HEK293 (cell line): ENCODE results near the gene MUC13.
A peak's percentile ranks its signal among the peaks of the same experiment; 100 is the strongest.

ENCODE experiments used
- CTCF ChIA-PET: fragments of 350-600 bp; formaldehyde crosslinking; extraction: SDS; loops from one replicate; lab custom pipeline; 2021; ENCODE audit warnings: antibody characterized with exemption; lab: Yijun Ruan, JAX
- POLR2A ChIA-PET: fragments of 300-600 bp; formaldehyde crosslinking; extraction: SDS; loops from one replicate; lab custom pipeline; 2020; ENCODE audit warnings: antibody characterized with exemption, inconsistent platforms; lab: Yijun Ruan, JAX
- H3K27ac ChIP-seq: fragments of 200-500 bp; sonication (Bioruptor generic); 2 replicates; pipeline ENCODE4 v1.5.1; 2014; ENCODE audit warnings: low read depth, low read length, control low read depth, inconsistent platforms; ENCODE audit errors: extremely low read depth
- H3K36me3 ChIP-seq, 2 experiments: fragments of 200-500 bp in 1 of 2; sonication (Bioruptor generic) in 1 of 2; 1 replicate in 1 of 2; 2 replicates in 1 of 2; pipeline ENCODE4 v1.5.1; 2014 to 2017; ENCODE audit warnings: inconsistent platforms in 2 of 2, low read length in 2 of 2; ENCODE audit not compliant: control insufficient read depth in 2 of 2, insufficient read depth in 1 of 2
- H3K4me1 ChIP-seq: fragments of 200-500 bp; sonication (Bioruptor generic); 2 replicates; pipeline ENCODE4 v1.5.1; 2014; ENCODE audit warnings: mild to moderate bottlenecking, low read length, inconsistent platforms; ENCODE audit not compliant: control insufficient read depth, insufficient read depth
- H3K4me3 ChIP-seq: 2 replicates; pipeline ENCODE4 v1.5.1; 2011; ENCODE audit warnings: low read depth, mild to moderate bottlenecking, control low read depth, low read length, moderate library complexity
- H3K9me3 ChIP-seq: fragments of 200-500 bp; sonication (Bioruptor generic); 2 replicates; pipeline ENCODE4 v1.5.1; 2014; ENCODE audit warnings: low read depth, low read length, inconsistent platforms; ENCODE audit not compliant: control insufficient read depth, insufficient read depth
- EGR2 ChIP-seq: fragments of 450-650 bp; formaldehyde crosslinking; IDR thresholded peaks from 2 replicates; pipeline ENCODE4 v1.5.1; 2016; ENCODE audit warnings: low read depth, missing biosample characterization, missing genetic modification characterization
- GLIS1 ChIP-seq: fragments of 450-650 bp; formaldehyde crosslinking; IDR thresholded peaks from 2 replicates; pipeline ENCODE4 v1.5.1; 2016; ENCODE audit warnings: missing biosample characterization, missing genetic modification characterization
- GLIS2 ChIP-seq: fragments of 450-650 bp; formaldehyde crosslinking; IDR thresholded peaks from 2 replicates; pipeline ENCODE4 v1.5.1; 2016; ENCODE audit warnings: missing biosample characterization, missing genetic modification characterization
- KLF1 ChIP-seq: fragments of 450-650 bp; formaldehyde crosslinking; IDR thresholded peaks from 2 replicates; pipeline ENCODE4 v1.5.1; 2016; ENCODE audit warnings: missing biosample characterization, missing genetic modification characterization
- KLF8 ChIP-seq: fragments of 450-650 bp; formaldehyde crosslinking; IDR thresholded peaks from 2 replicates; pipeline ENCODE4 v1.5.1; 2016; ENCODE audit warnings: missing biosample characterization, missing genetic modification characterization
- SP2 ChIP-seq: fragments of 450-650 bp; formaldehyde crosslinking; IDR thresholded peaks from 2 replicates; pipeline ENCODE4 v1.5.1; 2016; ENCODE audit warnings: missing biosample characterization, missing genetic modification characterization
- SP3 ChIP-seq: fragments of 450-650 bp; formaldehyde crosslinking; IDR thresholded peaks from 2 replicates; pipeline ENCODE4 v1.5.1; 2016; ENCODE audit warnings: missing biosample characterization, missing genetic modification characterization
- YY1 ChIP-seq: fragments of 450-650 bp; formaldehyde crosslinking; IDR thresholded peaks from 2 replicates; pipeline ENCODE4 v1.5.1; 2018; ENCODE audit warnings: missing biosample characterization, missing genetic modification characterization
- ZBTB20 ChIP-seq: fragments of 450-650 bp; formaldehyde crosslinking; IDR thresholded peaks from 2 replicates; pipeline ENCODE4 v1.5.1; 2016; ENCODE audit warnings: missing biosample characterization, missing genetic modification characterization
- ZBTB26 ChIP-seq: fragments of 450-650 bp; formaldehyde crosslinking; optimal IDR thresholded peaks from 2 replicates; pipeline ENCODE3; 2016; ENCODE audit warnings: missing biosample characterization, mild to moderate bottlenecking, missing genetic modification characterization
- ZBTB6 ChIP-seq: fragments of 450-650 bp; formaldehyde crosslinking; IDR thresholded peaks from 2 replicates; pipeline ENCODE4 v1.5.1; 2017; ENCODE audit warnings: missing biosample characterization, missing genetic modification characterization
- ZBTB8A ChIP-seq: fragments of 450-650 bp; formaldehyde crosslinking; IDR thresholded peaks from 2 replicates; pipeline ENCODE4 v1.5.1; 2016; ENCODE audit warnings: missing biosample characterization, missing genetic modification characterization
- ZFHX2 ChIP-seq: fragments of 450-650 bp; formaldehyde crosslinking; conservative IDR thresholded peaks from 2 replicates; pipeline ENCODE4 v1.5.1; 2016; ENCODE audit warnings: missing biosample characterization, missing genetic modification characterization
- ZIC2 ChIP-seq: fragments of 450-650 bp; formaldehyde crosslinking; IDR thresholded peaks from 2 replicates; pipeline ENCODE4 v1.5.1; 2016; ENCODE audit warnings: missing biosample characterization, missing genetic modification characterization
- ZNF239 ChIP-seq: fragments of 450-650 bp; formaldehyde crosslinking; IDR thresholded peaks from 2 replicates; pipeline ENCODE4 v1.5.1; 2016; ENCODE audit warnings: missing biosample characterization, missing genetic modification characterization
- ZNF335 ChIP-seq: fragments of 450-650 bp; formaldehyde crosslinking; conservative IDR thresholded peaks from 2 replicates; pipeline ENCODE4 v1.5.1; 2016; ENCODE audit warnings: missing biosample characterization, missing genetic modification characterization
- ZNF341 ChIP-seq: fragments of 450-650 bp; formaldehyde crosslinking; IDR thresholded peaks from 2 replicates; pipeline ENCODE4; 2016; ENCODE audit warnings: low read depth, missing biosample characterization, missing genetic modification characterization
- ZNF48 ChIP-seq: fragments of 450-650 bp; formaldehyde crosslinking; IDR thresholded peaks from 2 replicates; pipeline ENCODE4 v1.5.1; 2016; ENCODE audit warnings: missing biosample characterization, missing genetic modification characterization
- ZNF561 ChIP-seq: fragments of 450-650 bp; IDR thresholded peaks from 2 replicates; pipeline ENCODE4 v1.5.1; 2018; ENCODE audit warnings: missing biosample characterization, missing genetic modification characterization, borderline replicate concordance
- ZNF600 ChIP-seq: fragments of 450-650 bp; formaldehyde crosslinking; IDR thresholded peaks from 2 replicates; pipeline ENCODE4 v1.5.1; 2016; ENCODE audit warnings: missing biosample characterization, missing genetic modification characterization
- ZNF777 ChIP-seq: fragments of 450-650 bp; formaldehyde crosslinking; IDR thresholded peaks from 2 replicates; pipeline ENCODE4 v1.5.1; 2017; ENCODE audit warnings: missing biosample characterization, missing genetic modification characterization, borderline replicate concordance
- ZNF785 ChIP-seq: fragments of 450-650 bp; formaldehyde crosslinking; IDR thresholded peaks from 2 replicates; pipeline ENCODE4 v1.5.1; 2016; ENCODE audit warnings: missing biosample characterization, missing genetic modification characterization
- ZNF791 ChIP-seq: fragments of 450-650 bp; formaldehyde crosslinking; IDR thresholded peaks from 2 replicates; pipeline ENCODE4 v1.5.1; 2016; ENCODE audit warnings: missing biosample characterization, missing genetic modification characterization
- TF ChIP-seq, protein P1 (sequence below): fragments of 450-650 bp; formaldehyde crosslinking; IDR thresholded peaks from 2 replicates; pipeline ENCODE4 v1.5.1; 2016; ENCODE audit warnings: missing biosample characterization, missing genetic modification characterization
- TF ChIP-seq, protein P2 (sequence below): fragments of 450-650 bp; formaldehyde crosslinking; IDR thresholded peaks from 2 replicates; pipeline ENCODE4 v1.5.1; 2016; ENCODE audit warnings: missing biosample characterization, missing genetic modification characterization
- TF ChIP-seq, protein P3 (sequence below): fragments of 450-650 bp; formaldehyde crosslinking; IDR thresholded peaks from 2 replicates; pipeline ENCODE4 v1.5.1; 2016; ENCODE audit warnings: missing biosample characterization, missing genetic modification characterization

Gene MUC13

GRCh38 chr3:124886168-124887056 lies 48.1 kb downstream of the MUC13 start:
- ChIA-PET CTCF (interaction anchor here (0.6 kb wide), 1 partner anchor 8 kb away, joined by 3 read pairs; no protein-coding TSS in a partner anchor), POLR2A (interaction anchor here (1.0 kb wide), 1 partner anchor 114 kb away, joined by 4 read pairs; no protein-coding TSS in a partner anchor)
- Histone ChIP-seq H3K9me3 (no peaks in the 10 kb centered on the region), H3K36me3 (no peaks in the 10 kb centered on the region), H3K4me3 (peak overlapping the region; percentile 58), H3K4me1 (no peaks in the 10 kb centered on the region), H3K27ac (peak overlapping the region; percentile 74; the same call in 1 of the 2 replicates)
- TF ChIP-seq ZBTB26 (peak; percentile 66), ZBTB20 (peak; percentile 80; the same call in 1 of the 2 replicates), ZNF335 (tag by site-specific recombination) (peak; percentile 60; the same call in 1 of the 2 replicates), ZNF48 (tag by site-specific recombination) (no peak), KLF8 (tag by site-specific recombination) (peak; percentile 53; the same call in 1 of the 2 replicates), SP2 (tag by site-specific recombination) (peak; percentile 32; the same call in 1 of the 2 replicates), YY1 (tag by site-specific recombination) (no peak), ZIC2 (tag by site-specific recombination) (peak; percentile 59), ZNF777 (tag by site-specific recombination) (peak; percentile 27; the same call in 1 of the 2 replicates), ZBTB8A (peak; percentile 92), GLIS2 (tag by site-specific recombination) (peak; percentile 74), ZNF600 (tag by site-specific recombination) (peak; percentile 37; the same call in 1 of the 2 replicates), ZNF239 (tag by site-specific recombination) (no peak), ZBTB6 (tag by site-specific recombination) (no peak), GLIS1 (tag by site-specific recombination) (peak; percentile 64), ZFHX2 (tag by site-specific recombination) (peak; percentile 79), ZNF785 (tag by site-specific recombination) (no peak), ZNF791 (tag by site-specific recombination) (no peak), KLF1 (tag by site-specific recombination) (peak; percentile 33; the same call in 1 of the 2 replicates), EGR2 (tag by site-specific recombination) (peak; percentile 13; the same call in 1 of the 2 replicates), SP3 (tag by site-specific recombination) (peak; percentile 26), ZNF561 (tag by site-specific recombination) (0 out of 2 replicates have a peak, but pooled peaks have one; percentile 29), ZNF341 (peak; percentile 93)
- TF ChIP-seq, protein P1, sequence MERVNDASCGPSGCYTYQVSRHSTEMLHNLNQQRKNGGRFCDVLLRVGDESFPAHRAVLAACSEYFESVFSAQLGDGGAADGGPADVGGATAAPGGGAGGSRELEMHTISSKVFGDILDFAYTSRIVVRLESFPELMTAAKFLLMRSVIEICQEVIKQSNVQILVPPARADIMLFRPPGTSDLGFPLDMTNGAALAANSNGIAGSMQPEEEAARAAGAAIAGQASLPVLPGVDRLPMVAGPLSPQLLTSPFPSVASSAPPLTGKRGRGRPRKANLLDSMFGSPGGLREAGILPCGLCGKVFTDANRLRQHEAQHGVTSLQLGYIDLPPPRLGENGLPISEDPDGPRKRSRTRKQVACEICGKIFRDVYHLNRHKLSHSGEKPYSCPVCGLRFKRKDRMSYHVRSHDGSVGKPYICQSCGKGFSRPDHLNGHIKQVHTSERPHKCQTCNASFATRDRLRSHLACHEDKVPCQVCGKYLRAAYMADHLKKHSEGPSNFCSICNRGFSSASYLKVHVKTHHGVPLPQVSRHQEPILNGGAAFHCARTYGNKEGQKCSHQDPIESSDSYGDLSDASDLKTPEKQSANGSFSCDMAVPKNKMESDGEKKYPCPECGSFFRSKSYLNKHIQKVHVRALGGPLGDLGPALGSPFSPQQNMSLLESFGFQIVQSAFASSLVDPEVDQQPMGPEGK (tag by site-specific recombination), result peak; percentile 41; the same call in 1 of the 2 replicates
- TF ChIP-seq, protein P2, sequence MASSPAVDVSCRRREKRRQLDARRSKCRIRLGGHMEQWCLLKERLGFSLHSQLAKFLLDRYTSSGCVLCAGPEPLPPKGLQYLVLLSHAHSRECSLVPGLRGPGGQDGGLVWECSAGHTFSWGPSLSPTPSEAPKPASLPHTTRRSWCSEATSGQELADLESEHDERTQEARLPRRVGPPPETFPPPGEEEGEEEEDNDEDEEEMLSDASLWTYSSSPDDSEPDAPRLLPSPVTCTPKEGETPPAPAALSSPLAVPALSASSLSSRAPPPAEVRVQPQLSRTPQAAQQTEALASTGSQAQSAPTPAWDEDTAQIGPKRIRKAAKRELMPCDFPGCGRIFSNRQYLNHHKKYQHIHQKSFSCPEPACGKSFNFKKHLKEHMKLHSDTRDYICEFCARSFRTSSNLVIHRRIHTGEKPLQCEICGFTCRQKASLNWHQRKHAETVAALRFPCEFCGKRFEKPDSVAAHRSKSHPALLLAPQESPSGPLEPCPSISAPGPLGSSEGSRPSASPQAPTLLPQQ (tag by site-specific recombination), result peak; percentile 38; the same call in 1 of the 2 replicates
- TF ChIP-seq, protein P3, sequence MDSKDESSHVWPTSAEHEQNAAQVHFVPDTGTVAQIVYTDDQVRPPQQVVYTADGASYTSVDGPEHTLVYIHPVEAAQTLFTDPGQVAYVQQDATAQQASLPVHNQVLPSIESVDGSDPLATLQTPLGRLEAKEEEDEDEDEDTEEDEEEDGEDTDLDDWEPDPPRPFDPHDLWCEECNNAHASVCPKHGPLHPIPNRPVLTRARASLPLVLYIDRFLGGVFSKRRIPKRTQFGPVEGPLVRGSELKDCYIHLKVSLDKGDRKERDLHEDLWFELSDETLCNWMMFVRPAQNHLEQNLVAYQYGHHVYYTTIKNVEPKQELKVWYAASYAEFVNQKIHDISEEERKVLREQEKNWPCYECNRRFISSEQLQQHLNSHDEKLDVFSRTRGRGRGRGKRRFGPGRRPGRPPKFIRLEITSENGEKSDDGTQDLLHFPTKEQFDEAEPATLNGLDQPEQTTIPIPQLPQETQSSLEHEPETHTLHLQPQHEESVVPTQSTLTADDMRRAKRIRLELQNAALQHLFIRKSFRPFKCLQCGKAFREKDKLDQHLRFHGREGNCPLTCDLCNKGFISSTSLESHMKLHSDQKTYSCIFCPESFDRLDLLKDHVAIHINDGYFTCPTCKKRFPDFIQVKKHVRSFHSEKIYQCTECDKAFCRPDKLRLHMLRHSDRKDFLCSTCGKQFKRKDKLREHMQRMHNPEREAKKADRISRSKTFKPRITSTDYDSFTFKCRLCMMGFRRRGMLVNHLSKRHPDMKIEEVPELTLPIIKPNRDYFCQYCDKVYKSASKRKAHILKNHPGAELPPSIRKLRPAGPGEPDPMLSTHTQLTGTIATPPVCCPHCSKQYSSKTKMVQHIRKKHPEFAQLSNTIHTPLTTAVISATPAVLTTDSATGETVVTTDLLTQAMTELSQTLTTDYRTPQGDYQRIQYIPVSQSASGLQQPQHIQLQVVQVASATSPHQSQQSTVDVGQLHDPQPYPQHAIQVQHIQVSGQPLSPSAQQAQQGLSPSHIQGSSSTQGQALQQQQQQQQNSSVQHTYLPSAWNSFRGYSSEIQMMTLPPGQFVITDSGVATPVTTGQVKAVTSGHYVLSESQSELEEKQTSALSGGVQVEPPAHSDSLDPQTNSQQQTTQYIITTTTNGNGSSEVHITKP (tag by site-specific recombination), result peak; percentile 84
